DOHH2 (cell line): ENCODE measurements around the gene TMEM187.

Experiments
- CTCF ChIP-seq: fragments of 200-600 bp; sonication (generic); IDR thresholded peaks from one replicate; pipeline ENCODE4 v1.5.1; 2014; ENCODE audit warnings: antibody characterized with exemption, mild to moderate bottlenecking, low read depth, low read length; ENCODE audit not compliant: poor library complexity, severe bottlenecking
- EZH2phosphoT487 ChIP-seq: fragments of 200-600 bp; sonication (generic); IDR thresholded peaks from 2 replicates; pipeline ENCODE4 v1.6.1; 2017; ENCODE audit warnings: borderline replicate concordance, mild to moderate bottlenecking, antibody characterized with exemption, low read length, moderate library complexity, mixed read lengths

- no peak for TF ChIP-seq CTCF
- no peak for TF ChIP-seq EZH2phosphoT487
These were observed 44.4 kb upstream of the TMEM187 start for GRCh38 chrX:153927922-153928760.
